ENCODE measurements around the gene CYB5RL. TPM values are rescaled to one million over a fixed set of nuclear protein-coding genes. Genes with fewer than 3 reads are reported as not detected.

The CYB5RL gene
- total RNA-seq, 1 experiment from 2014 or later, result 9.2 TPM

DNA sequence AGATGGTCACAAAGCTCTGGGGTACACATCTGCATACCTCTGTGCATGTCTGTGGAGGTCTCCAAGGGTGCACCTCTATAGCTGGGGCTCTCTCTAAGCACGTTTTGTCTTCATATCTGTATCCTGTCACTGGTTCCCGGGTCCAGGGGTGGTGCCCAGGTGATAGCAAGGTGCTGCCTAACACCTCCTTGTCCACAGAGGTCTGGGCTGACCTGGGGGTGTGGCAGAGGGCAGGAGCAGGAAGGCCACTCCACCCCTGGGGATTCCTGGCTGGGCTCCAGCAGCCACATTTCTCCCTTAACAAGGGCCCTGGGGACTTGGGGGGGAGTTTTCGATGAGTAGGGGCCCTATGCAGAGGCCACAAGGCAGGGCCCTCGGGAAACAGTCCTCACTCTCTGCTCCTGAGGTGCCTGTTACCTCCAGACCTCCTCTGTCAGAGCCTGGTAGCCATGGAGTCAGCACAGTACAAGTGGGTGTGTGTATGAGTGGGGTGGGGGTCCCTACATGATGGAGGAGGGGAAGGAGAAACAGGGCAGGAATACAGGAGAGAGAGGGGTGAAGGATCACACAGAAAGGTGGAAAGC is 40.0 kb downstream of the CYB5RL start:
- DNase-seq (ENCODE audit: low spot score), result no peak

DNA sequence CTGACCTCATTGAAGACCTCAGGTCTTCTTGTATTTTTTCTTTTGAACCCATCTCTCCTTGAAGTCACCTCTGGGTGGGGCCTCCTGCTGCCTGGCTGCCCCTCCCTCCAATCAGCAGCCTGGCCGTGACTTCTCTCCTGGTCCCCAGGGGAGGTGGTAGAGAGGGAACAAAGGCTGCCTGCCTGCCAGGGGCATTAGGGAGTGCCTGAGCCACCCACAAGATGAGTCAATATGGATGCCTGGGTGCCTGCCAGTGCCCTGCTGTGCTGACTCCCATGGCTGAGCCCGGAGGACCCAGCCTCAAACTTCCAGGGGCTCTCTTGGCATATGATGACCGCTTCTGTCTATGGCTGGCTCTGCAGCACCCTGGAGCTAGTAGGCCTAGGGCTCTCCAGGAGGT is 41.8 kb downstream of the CYB5RL start:
- peak; percentile 90 for DNase-seq (ENCODE audit: low spot score)

DNA sequence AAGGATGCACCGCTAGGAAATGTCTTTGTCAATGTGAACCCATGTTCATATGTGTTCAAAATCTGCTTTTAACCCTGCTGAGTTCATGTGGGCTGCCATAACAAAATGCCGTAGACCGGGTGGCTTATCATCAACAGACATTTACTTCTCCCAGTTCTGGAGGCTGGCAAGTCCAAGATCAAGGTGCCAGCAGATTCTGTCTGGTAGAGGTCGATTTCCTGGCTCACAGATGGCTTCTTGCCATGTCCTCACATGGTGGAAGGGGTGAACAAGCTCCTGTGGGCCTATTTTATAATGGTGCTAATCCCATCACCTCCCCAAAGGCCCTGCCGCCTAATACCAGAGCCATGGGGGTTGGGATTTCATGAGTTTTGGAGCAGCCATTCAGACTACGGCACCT is 42.4 kb downstream of the CYB5RL start:
- no peak for DNase-seq (ENCODE audit: low spot score)

DNA sequence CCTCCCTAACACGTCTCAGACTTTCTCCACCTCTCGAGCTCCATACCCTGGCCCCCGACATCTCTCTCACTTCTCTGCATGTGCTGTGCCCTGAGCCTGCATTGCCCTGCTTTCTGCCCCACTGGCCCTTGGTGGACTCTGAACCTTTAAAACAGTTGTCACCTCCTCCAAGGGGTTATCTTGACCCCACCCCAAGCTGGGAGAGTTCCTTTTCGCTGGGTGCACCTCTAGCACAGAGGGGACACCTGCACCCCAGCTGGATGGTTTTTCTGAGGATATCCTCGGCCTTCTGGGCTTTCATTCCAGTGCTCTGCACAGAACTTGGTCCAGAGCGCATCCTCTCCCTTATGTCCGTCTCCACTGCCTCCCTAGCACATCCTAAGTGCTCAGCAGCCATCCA is 42.8 kb downstream of the CYB5RL start:
- no peak for DNase-seq (ENCODE audit: low spot score)

DNA sequence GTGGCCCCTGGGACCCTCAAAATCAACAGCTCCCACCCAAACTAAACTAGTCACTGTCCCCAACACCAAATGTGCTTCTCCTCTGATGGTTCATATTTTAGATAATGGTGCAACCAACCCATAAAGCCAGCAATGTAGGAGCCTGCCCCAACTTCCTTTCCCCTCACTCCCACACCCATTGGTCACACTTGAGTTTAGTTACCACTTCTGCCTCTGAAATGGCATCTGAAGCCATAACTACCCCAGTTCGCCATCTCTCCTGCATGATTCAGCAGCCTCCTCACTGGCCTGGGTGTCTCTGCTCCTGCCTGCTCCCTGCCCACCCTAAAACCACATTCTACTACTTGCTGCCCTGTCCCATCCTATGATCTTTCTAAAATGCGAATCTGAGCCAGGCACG is 43.6 kb downstream of the CYB5RL start:
- DNase-seq (ENCODE audit: low spot score), result no peak

DNA sequence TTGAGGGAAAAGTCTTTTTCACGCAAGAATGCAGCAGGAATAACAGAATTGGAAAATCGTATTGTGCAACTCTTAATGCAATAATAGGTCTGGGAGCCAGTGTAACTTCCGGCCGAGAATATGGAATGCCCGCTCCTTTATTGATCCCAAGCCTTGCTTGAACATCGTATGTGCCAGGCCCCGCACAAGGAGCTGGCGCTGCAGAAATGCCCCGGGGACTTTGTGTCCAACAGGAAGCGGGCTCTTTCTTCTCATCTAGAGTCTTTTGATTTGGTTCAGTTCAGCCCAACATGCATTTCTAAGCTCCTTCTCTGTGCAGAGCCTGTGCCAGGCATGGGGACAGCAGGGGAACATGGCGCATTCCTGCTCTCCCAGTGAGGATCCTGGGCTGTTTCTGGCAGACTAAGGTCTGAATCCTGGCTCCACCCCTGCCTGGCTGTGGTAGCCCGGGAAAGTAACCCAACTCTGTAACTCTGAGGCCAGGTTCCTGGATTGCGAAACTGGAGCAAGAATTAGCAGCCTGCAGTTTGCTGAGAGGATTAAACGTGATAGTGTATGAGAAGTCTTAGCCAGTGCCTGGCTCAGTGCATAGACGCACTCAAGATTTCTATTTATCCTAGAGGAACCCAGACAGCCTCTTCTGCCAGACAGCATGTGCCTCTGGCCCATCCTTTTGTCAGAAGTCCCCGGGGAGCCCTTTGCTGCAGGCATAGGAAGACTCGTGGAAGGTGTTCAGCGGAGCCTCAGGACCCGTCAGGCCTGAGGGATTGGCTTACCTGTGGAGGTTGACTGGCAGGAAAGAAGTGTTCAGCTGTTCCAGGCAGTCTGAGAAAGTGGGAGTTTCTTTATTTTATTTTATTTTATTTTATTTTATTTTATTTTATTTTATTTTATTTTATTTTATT is 46.0 kb downstream of the CYB5RL start:
- peak; percentile 38 for DNase-seq (ENCODE audit: low spot score)

DNA sequence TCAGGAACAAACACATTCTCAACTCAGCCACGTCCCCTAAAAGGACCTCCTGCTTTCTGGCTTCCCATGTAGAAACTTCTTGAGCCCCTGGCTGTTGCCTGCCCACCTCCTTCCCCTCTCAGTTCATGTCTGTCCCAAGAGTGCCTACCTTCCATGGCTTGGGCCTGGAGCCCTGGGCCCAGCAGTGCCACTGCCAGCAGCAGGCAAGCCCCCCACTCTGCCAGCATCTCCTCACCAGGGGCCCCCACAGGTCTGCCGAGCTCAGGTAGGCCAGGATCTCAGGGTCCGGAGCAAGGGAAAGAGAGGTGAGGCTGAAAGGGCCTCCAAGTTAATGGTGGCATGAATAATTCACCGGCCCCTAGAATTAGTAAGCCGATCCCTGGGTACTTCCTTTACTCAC is 47.1 kb downstream of the CYB5RL start, which contains the start of gene CDCP2:
CDCP2 (minus strand) TSS at position 305 of the 400 bp plus-strand sequence; CDS start at position 227, 78 bp downstream.
- DNase-seq (ENCODE audit: low spot score), result no peak

DNA sequence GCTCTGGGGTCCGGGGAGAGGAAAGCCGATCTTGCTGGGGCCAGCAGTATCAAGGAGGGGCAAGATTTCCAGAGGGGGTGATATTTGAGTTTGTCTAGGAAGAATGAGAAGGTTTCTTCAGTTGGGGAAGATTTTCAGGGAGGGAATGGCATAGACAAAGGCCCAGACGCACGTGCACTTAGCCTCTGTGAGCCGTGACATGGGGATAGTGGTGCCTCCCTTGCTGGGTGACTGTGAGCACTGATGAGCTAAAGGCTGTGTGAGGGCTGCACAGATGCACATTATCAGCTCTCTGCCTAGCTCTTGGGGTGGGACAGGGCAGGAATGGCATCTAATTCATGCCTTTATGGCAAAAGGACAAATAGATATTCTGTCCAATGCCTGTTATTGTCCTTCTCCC is 48.8 kb downstream of the CYB5RL start:
- DNase-seq (ENCODE audit: low spot score), result no peak

Other genes starting within 250 kb of the CYB5RL start
- not detected in 2 replicates for gene LDLRAD1, start 181.8 kb downstream of the CYB5RL start, total RNA-seq (2014; rRNA removed; shearing (Covaris generic))
- 233 and 290 TPM in 2 replicates for gene TMEM59, start 146.8 kb downstream of the CYB5RL start, total RNA-seq (2014; rRNA removed; shearing (Covaris generic))
- gene TCEANC2, start 146.4 kb downstream of the CYB5RL start, total RNA-seq (2014; rRNA removed; shearing (Covaris generic)), result 2.6 and 3.7 TPM in 2 replicates
- not detected in 2 replicates for gene CDCP2, start 47.0 kb downstream of the CYB5RL start, total RNA-seq (2014; rRNA removed; shearing (Covaris generic))
- gene MRPL37, start 137 bp upstream of the CYB5RL start, total RNA-seq (2014; rRNA removed; shearing (Covaris generic)), result 158 and 188 TPM in 2 replicates
- 14.1 and 19.4 TPM in 2 replicates for gene SSBP3, start 206.4 kb upstream of the CYB5RL start, total RNA-seq (2014; rRNA removed; shearing (Covaris generic))